Heart right ventricle (tissue), 16 donors: ENCODE data around the gene IER5. TPM values are rescaled to one million over a fixed set of nuclear protein-coding genes. Genes with fewer than 3 reads are reported as not detected.

Source experiments
- ATAC-seq, 8 donors: fragments of 200-7000 bp; cut with Tn5 transposase; one replicate each; pipeline ENCODE4 v1.9.1; 2020; ENCODE audit warnings: mild to moderate bottlenecking in 8 of 8, moderate library complexity in 8 of 8, moderate number of reproducible peaks in 1 of 8
- DNase-seq, 2 donors: peaks; one replicate each; pipeline ENCODE4 v3.0.0-alpha.2; 2020
- H3K27ac ChIP-seq, 10 donors: fragments of 200-600 bp; sonication (generic) in 2 of 10; one replicate each; pipeline versions ENCODE4 v1.5.0 to v1.8.0; 2020 to 2022; ENCODE audit warnings: mild to moderate bottlenecking in 3 of 10
- H3K27me3 ChIP-seq, 7 donors: fragments of 200-600 bp; one replicate each; pipeline ENCODE4 v1.8.0; 2021 to 2022; ENCODE audit warnings: mild to moderate bottlenecking in 2 of 7
- H3K36me3 ChIP-seq, 9 donors: fragments of 200-600 bp; sonication (generic) in 1 of 9; one replicate each; pipeline versions ENCODE4 v1.5.0 to v1.8.0; 2020 to 2022; ENCODE audit warnings: mild to moderate bottlenecking in 2 of 9
- H3K4me1 ChIP-seq, 9 donors: fragments of 200-600 bp; sonication (generic) in 1 of 9; one replicate each; pipeline versions ENCODE4 v1.5.0 to v1.8.0; 2020 to 2022; ENCODE audit warnings: mild to moderate bottlenecking in 4 of 9
- H3K4me3 ChIP-seq, 10 donors: fragments of 200-600 bp; sonication (generic) in 2 of 10; one replicate each; pipeline versions ENCODE4 v1.5.0 to v1.8.0; 2020 to 2022; ENCODE audit warnings: mild to moderate bottlenecking in 7 of 10, moderate library complexity in 2 of 10
- H3K9me3 ChIP-seq, 11 donors: fragments of 200-600 bp in 10 of 11; sonication (generic) in 2 of 11; one replicate each; pipeline versions ENCODE4 v1.5.0 to v1.8.0; 2013 to 2022; ENCODE audit warnings: mild to moderate bottlenecking in 2 of 11, control low read depth in 1 of 11, moderate library complexity in 1 of 11
- WGBS, 2 donors: extraction: QIAGEN DNeasy Blood & Tissue Kit; methylation state at CpG; one replicate each; pipeline ENCODE4 v1.1.7; 2013; ENCODE audit warnings: inconsistent platforms in 1 of 2; 5-methylcytosine and 5-hydroxymethylcytosine counted together
- intact Hi-C, 10 donors: fragments of 100-400 bp; cut with DNase I; formaldehyde crosslinking; loops; one replicate each; pipeline versions ENCODE4 v1.11.1 to v1.14.2; 2022
- polyA plus RNA-seq, 2 donors: library from polyadenylated mRNA; stranded (reverse); fragments of 200-250 nt; gene quantifications; one replicate each; pipeline ENCODE4 v1.2.3, GENCODE V29; 2013
- total RNA-seq, 10 donors: library from RNA; stranded (reverse); fragmentation: NEBNext Ultra II Directional in 3 of 10; extraction: Animal tissue kit (Norgen Biotek cat#: 25700) in 3 of 10; gene quantifications; one replicate each; pipeline versions ENCODE4 v1.2.1 to v1.2.4, GENCODE V29; 2021 to 2023
- TF ChIP-seq, protein P1 (sequence below), 9 donors: fragments of 200-600 bp; sonication (generic) in 2 of 9; IDR thresholded peaks; one replicate each; pipeline versions ENCODE4 v1.5.0 to v1.8.0; 2021 to 2022; ENCODE audit warnings: antibody characterized with exemption in 9 of 9, mild to moderate bottlenecking in 5 of 9, moderate library complexity in 1 of 9
- donor health status: Arrhythmogenic right ventricular cardiomyopathy.
- donor health status: ischemic (EF 13 %, LVEDD 7.1; RV severe dilation, severe dysfunction).
- donor health status: healthy with polysubstance abuse.
- donor health status: DM: no; HTN: yes; CAD: no.
- donor health status: DM: no; HTN: no; CAD: no.
- donor health status: ischemic (EF 25% LVEDD 6.9; RV normal size, moderate dysfunction).
- donor health status: ischemic (EF 25% LVEDD 5.7; RV mildly dilated, moderate dysfunction).
- donor health status: healthy.
- donor health status: DM: yes; HTN: yes; CAD: no.
- donor health status: Ischemic cardiomyopathy.
- donor health status: ischemic (EF 35%, LVEDD 5.7; RV mildly dilated, moderate dysfunction).
- donor health status: nonischemic (EF 11% LVEDD 7.7; RV severe dilation, severe dysfunction).
- donor health status: DM: yes; HTN: yes; CAD: no.
- donor health status: PGD.
- donor health status: ischemic (EF 29% LVEDD 5.4; RV normal size, mild dysfunction).
- donor health status: nonischemic (EF 23%, LVEDD 6.1; RV moderate dilation, normal function).

Gene IER5
- total and polyA plus RNA-seq, 12 donors = 10.7 to 87.5 (median 18.7) TPM

GRCh38 chr1:181121498-181121897 lies 33.0 kb downstream of the IER5 start:
- TF ChIP-seq, protein P1, sequence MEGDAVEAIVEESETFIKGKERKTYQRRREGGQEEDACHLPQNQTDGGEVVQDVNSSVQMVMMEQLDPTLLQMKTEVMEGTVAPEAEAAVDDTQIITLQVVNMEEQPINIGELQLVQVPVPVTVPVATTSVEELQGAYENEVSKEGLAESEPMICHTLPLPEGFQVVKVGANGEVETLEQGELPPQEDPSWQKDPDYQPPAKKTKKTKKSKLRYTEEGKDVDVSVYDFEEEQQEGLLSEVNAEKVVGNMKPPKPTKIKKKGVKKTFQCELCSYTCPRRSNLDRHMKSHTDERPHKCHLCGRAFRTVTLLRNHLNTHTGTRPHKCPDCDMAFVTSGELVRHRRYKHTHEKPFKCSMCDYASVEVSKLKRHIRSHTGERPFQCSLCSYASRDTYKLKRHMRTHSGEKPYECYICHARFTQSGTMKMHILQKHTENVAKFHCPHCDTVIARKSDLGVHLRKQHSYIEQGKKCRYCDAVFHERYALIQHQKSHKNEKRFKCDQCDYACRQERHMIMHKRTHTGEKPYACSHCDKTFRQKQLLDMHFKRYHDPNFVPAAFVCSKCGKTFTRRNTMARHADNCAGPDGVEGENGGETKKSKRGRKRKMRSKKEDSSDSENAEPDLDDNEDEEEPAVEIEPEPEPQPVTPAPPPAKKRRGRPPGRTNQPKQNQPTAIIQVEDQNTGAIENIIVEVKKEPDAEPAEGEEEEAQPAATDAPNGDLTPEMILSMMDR (IDR thresholded peaks at IDR 0.05) = no peak
- Histone ChIP-seq H3K9me3 (no peaks in the 10 kb centered on the region), H3K36me3 (no peaks in the 10 kb centered on the region), H3K27me3 (no peaks in the 10 kb centered on the region), H3K4me3 (no peak overlapping the region), H3K4me1 (peaks cover 0 to 33% (median 5%) of the 10 kb centered on the region in 9 donors), H3K27ac (no peak overlapping the region)
- no peak for ATAC-seq
- 85 to 86% methylated on average over 5 of the region's 5 CpGs for WGBS, 2 donors
- no peak for DNase-seq
- intact Hi-C loops = no loop called here

DNA sequence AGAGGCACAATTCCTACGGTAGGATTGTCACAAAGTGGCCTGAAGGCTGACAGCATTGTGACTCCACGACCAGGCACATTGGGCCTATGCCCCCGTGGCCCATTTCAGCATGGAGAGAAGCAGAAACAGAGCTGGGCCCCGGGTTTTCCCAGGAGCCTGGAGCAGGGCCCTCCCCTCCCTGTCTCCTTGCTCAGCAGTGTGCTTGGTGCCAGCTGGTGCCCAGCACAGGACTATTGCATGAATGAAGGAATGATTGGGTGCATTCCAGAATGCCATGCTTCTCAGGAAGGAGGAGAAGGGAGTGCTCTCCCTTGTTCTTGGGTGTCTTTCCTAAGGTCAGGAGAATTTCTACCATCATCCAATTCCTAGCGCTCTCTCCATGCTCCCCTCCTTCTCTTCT lies 33.7 kb downstream of the IER5 start:
- Histone ChIP-seq H3K27me3 (no peaks in the 10 kb centered on the region), H3K9me3 (no peaks in the 10 kb centered on the region), H3K4me1 (peaks cover 0 to 39% (median 12%) of the 10 kb centered on the region in 9 donors), H3K36me3 (no peaks in the 10 kb centered on the region), H3K4me3 (no peak overlapping the region), H3K27ac (no peak overlapping the region)
- TF ChIP-seq, protein P1 (IDR thresholded peaks at IDR 0.05) = no peak
- DNase-seq (no peak), ATAC-seq (peak in 1 of 8 donors; percentile 5)
- 93 to 95% methylated on average over 5 of the region's 5 CpGs for WGBS, 2 donors
- intact Hi-C loops = no loop called here

DNA sequence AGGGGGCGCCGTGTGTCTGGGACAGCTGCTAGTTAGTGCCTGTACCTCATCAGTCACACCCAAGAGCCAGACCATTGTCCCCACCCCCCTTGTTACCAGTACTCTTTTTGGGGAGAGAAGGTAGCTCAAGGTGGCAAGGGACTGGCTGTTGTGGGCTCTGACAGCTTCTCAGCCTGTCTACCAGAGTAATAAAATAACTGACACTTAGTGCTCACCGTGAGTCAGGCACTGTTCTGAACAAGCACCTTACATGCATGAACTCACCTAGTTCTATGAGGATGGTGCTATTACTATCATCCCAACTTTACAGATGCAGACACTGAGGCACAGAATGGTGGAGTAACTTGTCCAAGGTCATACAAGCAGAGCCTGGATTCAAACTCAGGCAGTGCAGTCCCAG lies 34.7 kb downstream of the IER5 start:
- TF ChIP-seq, protein P1 (IDR thresholded peaks at IDR 0.05) = no peak
- no peak for ATAC-seq
- no peak overlapping the region for H3K4me3 ChIP-seq
- no peaks in the 10 kb centered on the region for H3K9me3 ChIP-seq
- H3K4me1 ChIP-seq = peaks cover 0 to 41% (median 16%) of the 10 kb centered on the region in 9 donors
- no peaks in the 10 kb centered on the region for H3K36me3 ChIP-seq
- H3K27me3 ChIP-seq = no peaks in the 10 kb centered on the region
- 87 to 96% methylated on average over 3 of the region's 3 CpGs for WGBS, 2 donors
- intact Hi-C loops = no loop called here
- H3K27ac ChIP-seq = no peak overlapping the region
- DNase-seq = no peak

DNA sequence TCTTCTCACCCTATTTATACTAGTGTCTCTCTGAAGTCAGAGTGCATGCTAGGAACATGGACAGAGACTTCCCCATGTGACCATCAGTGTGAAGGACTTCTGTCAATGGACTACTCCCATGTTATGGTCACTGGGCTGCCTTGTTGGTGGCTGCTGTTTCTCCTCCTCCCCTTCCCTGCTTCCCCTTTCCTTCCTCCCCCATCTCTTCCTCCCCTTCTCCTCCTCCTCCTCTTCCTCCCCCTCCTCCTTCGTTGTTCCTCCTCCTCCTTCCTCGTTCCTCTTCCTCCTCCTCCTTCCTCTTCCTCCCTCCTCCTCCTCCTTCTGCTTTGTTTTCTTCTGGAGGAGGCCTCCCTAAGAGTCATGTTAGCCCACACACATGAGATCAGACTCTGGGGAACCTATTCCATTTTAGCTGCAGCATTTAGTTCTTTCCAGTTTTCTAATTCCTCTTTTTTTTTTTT lies 35.8 kb downstream of the IER5 start:
- intact Hi-C loops = no loop called here
- DNase-seq (no peak), ATAC-seq (peak in 6 of 8 donors; percentile 36 to 63 (median 42))
- Histone ChIP-seq H3K27me3 (no peaks in the 10 kb centered on the region), H3K4me3 (no peak overlapping the region), H3K36me3 (no peaks in the 10 kb centered on the region), H3K27ac (peak overlapping the region in 1 of 10 donors; percentile 21), H3K4me1 (peaks cover 4 to 52% (median 28%) of the 10 kb centered on the region in 9 donors), H3K9me3 (no peaks in the 10 kb centered on the region)
- TF ChIP-seq, protein P1 (IDR thresholded peaks at IDR 0.05) = no peak
- WGBS, 2 donors = 14 to 39% methylated on average over 2 of the region's 2 CpGs
